HG03135 (cell line): ENCODE measurements around the gene SLC23A3.
"Not testable (repeated sequence)": the region's sequence is repeated elsewhere in the genome, so short reads cannot be mapped to it uniquely, and the experiment has no call there.

Experiments
- ATAC-seq: cut with Tn5 transposase; IDR thresholded peaks from one replicate; pipeline ENCODE4 v1.9.1; 2021; ENCODE audit warnings: mild to moderate bottlenecking, moderate library complexity; ENCODE audit not compliant: unreplicated experiment

SLC23A3 gene

GRCh38 chr2:219205981-219206327 lies 36.1 kb upstream of the SLC23A3 start:
- no peak for ATAC-seq

- ATAC-seq, result no peak
Measured at GRCh38 chr2:219205165-219205538, 35.3 kb upstream of the SLC23A3 start.

GRCh38 chr2:219204425-219205164 lies 34.8 kb upstream of the SLC23A3 start:
- ATAC-seq, result no peak

- ATAC-seq, result not testable (repeated sequence)
Measured at GRCh38 chr2:219201331-219201730, 31.5 kb upstream of the SLC23A3 start.

- ATAC-seq, result not testable (repeated sequence)
Measured at GRCh38 chr2:219200502-219201326, 30.9 kb upstream of the SLC23A3 start.

- no peak for ATAC-seq
Measured at GRCh38 chr2:219199470-219200211, 29.8 kb upstream of the SLC23A3 start.

GRCh38 chr2:219198974-219199373 lies 29.1 kb upstream of the SLC23A3 start:
- no peak for ATAC-seq

- no peak for ATAC-seq
Measured at GRCh38 chr2:219197388-219197787, 27.6 kb upstream of the SLC23A3 start.

GRCh38 chr2:219186754-219187456 lies 17.1 kb upstream of the SLC23A3 start:
- no peak for ATAC-seq

GRCh38 chr2:219184121-219184520 lies 14.3 kb upstream of the SLC23A3 start:
- ATAC-seq, result no peak

GRCh38 chr2:219183151-219183772 lies 13.4 kb upstream of the SLC23A3 start:
- ATAC-seq, result no peak

GRCh38 chr2:219182331-219183150 lies 12.7 kb upstream of the SLC23A3 start:
- no peak for ATAC-seq

- ATAC-seq, result no peak
Measured at GRCh38 chr2:219181531-219181930, 11.7 kb upstream of the SLC23A3 start.

GRCh38 chr2:219180961-219181360 lies 11.1 kb upstream of the SLC23A3 start:
- no peak for ATAC-seq

- no peak for ATAC-seq
Measured at GRCh38 chr2:219179601-219180465, 10.0 kb upstream of the SLC23A3 start.

GRCh38 chr2:219178377-219179175 lies 8.7 kb upstream of the SLC23A3 start:
- peak; percentile 5 for ATAC-seq

GRCh38 chr2:219177552-219178376 lies 7.9 kb upstream of the SLC23A3 start, which contains the start of gene RETREG2:
Gene RETREG2 (plus strand): TSS chr2:219178275. CDS start chr2:219178353, 78 bp downstream.
- peak; percentile 47 for ATAC-seq
